Measurements from ENCODE around the gene SLC1A6. TPM values are rescaled to one million over a fixed set of nuclear protein-coding genes. Genes with fewer than 3 reads are reported as not detected.

Gene SLC1A6
- polyA plus RNA-seq, 1 of the 3 experiments (the other 2 are of a cell fraction) = not detected

GRCh38 chr19:14985133-14985532 lies 5.5 kb upstream of the SLC1A6 start:
- Histone ChIP-seq H2AFZ (ENCODE audit: low read depth) (no peak overlapping the region), H3K9ac (no peak overlapping the region), H3K9me3 (no peaks in the 10 kb centered on the region), H3K9me2 (no peaks in the 10 kb centered on the region), H3K4me2 (no peak overlapping the region), H4K20me1 (ENCODE audit: insufficient read depth) (no peaks in the 10 kb centered on the region), H3K27me3 (ENCODE audit: insufficient read depth) (peaks cover 34% of the 10 kb centered on the region), H3K79me2 (ENCODE audit: insufficient read depth) (no peaks in the 10 kb centered on the region), H3K27ac (ENCODE audit: low read depth in 2 of 2, low read length in 1 of 2) (no peak overlapping the region), H3K36me3 (replicated peaks in 1 of 2; ENCODE audit: control insufficient read depth in 1 of 2, insufficient read depth in 2 of 2, low read length in 1 of 2) (no peaks in the 10 kb centered on the region), H3F3A (replicated peaks; ENCODE audit: insufficient read depth) (no peaks in the 10 kb centered on the region), H3K4me3 (ENCODE audit: low read depth in 2 of 2, low read length in 1 of 2) (no peak overlapping the region), H3K4me1 (ENCODE audit: control insufficient read depth in 1 of 2, insufficient read depth in 2 of 2, low read depth in 1 of 2, low read length in 1 of 2) (no peaks in the 10 kb centered on the region)
- ChIA-PET POLR2A (no interaction called here), CTCF (no interaction called here)
- no peak for TF ChIP-seq GABPA (IDR thresholded peaks at IDR 0.05; ENCODE audit: low read depth)
- TF ChIP-seq RXRA (IDR thresholded peaks at IDR 0.05; ENCODE audit: borderline replicate concordance, low read depth) = no peak
- WGBS (ENCODE audit: low lambda C conversion rate) = 7% methylated on average over 5 of the region's 5 CpGs
- no peak for DNase-seq

GRCh38 chr19:14978161-14978776 lies 1.4 kb downstream of the SLC1A6 start:
- no peaks in the 10 kb centered on the region for H3K9me2 ChIP-seq
- H4K20me1 ChIP-seq (ENCODE audit: insufficient read depth) = no peaks in the 10 kb centered on the region
- H3K9ac ChIP-seq = no peak overlapping the region
- no peak overlapping the region for H3K4me3 ChIP-seq (ENCODE audit: low read depth in 2 of 2, low read length in 1 of 2)
- no peaks in the 10 kb centered on the region for H3K4me1 ChIP-seq (ENCODE audit: control insufficient read depth in 1 of 2, insufficient read depth in 2 of 2, low read depth in 1 of 2, low read length in 1 of 2)
- POLR2A ChIA-PET = no interaction called here
- CTCF ChIA-PET = interaction anchor here (0.6 kb wide), 1 partner anchor 54 kb away, joined by 4 read pairs; no protein-coding TSS in a partner anchor
- 4% methylated on average over 6 of the region's 6 CpGs for WGBS (ENCODE audit: low lambda C conversion rate)
- peaks cover 51% of the 10 kb centered on the region for H3K27me3 ChIP-seq (ENCODE audit: insufficient read depth)
- no peak overlapping the region for H2AFZ ChIP-seq (ENCODE audit: low read depth)
- H3K27ac ChIP-seq (ENCODE audit: low read depth in 2 of 2, low read length in 1 of 2) = no peak overlapping the region
- no peaks in the 10 kb centered on the region for H3F3A ChIP-seq (replicated peaks; ENCODE audit: insufficient read depth)
- TF ChIP-seq ELF1 (IDR thresholded peaks at IDR 0.05) = no peak
- TF ChIP-seq, protein P1, sequence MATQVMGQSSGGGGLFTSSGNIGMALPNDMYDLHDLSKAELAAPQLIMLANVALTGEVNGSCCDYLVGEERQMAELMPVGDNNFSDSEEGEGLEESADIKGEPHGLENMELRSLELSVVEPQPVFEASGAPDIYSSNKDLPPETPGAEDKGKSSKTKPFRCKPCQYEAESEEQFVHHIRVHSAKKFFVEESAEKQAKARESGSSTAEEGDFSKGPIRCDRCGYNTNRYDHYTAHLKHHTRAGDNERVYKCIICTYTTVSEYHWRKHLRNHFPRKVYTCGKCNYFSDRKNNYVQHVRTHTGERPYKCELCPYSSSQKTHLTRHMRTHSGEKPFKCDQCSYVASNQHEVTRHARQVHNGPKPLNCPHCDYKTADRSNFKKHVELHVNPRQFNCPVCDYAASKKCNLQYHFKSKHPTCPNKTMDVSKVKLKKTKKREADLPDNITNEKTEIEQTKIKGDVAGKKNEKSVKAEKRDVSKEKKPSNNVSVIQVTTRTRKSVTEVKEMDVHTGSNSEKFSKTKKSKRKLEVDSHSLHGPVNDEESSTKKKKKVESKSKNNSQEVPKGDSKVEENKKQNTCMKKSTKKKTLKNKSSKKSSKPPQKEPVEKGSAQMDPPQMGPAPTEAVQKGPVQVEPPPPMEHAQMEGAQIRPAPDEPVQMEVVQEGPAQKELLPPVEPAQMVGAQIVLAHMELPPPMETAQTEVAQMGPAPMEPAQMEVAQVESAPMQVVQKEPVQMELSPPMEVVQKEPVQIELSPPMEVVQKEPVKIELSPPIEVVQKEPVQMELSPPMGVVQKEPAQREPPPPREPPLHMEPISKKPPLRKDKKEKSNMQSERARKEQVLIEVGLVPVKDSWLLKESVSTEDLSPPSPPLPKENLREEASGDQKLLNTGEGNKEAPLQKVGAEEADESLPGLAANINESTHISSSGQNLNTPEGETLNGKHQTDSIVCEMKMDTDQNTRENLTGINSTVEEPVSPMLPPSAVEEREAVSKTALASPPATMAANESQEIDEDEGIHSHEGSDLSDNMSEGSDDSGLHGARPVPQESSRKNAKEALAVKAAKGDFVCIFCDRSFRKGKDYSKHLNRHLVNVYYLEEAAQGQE (IDR thresholded peaks at IDR 0.05; ENCODE audit: low read depth, low read length) = no peak
- no peak for TF ChIP-seq FOXJ3 (CRISPR knock-in tag; IDR thresholded peaks at IDR 0.05)
- TF ChIP-seq RAD21 (IDR thresholded peaks at IDR 0.05; ENCODE audit: low read length) = no peak
- no peak for TF ChIP-seq EP300 (IDR thresholded peaks at IDR 0.05; ENCODE audit: borderline replicate concordance in 1 of 2, low read depth in 1 of 2, low read length in 1 of 2)
- TF ChIP-seq TAF1 (IDR thresholded peaks at IDR 0.05; ENCODE audit: borderline replicate concordance, low read depth, low read length) = no peak
- no peak for TF ChIP-seq TCF12 (IDR thresholded peaks at IDR 0.05)
- no peak for TF ChIP-seq FOSL2 (IDR thresholded peaks at IDR 0.05; ENCODE audit: borderline replicate concordance, low read depth)
- no peak for TF ChIP-seq NFIC (IDR thresholded peaks at IDR 0.05; ENCODE audit: borderline replicate concordance)
- TF ChIP-seq GATA2 (CRISPR knock-in tag; IDR thresholded peaks at IDR 0.05) = no peak
- TF ChIP-seq GABPA (IDR thresholded peaks at IDR 0.05; ENCODE audit: low read depth) = no peak
- TF ChIP-seq YY1 (IDR thresholded peaks at IDR 0.05; ENCODE audit: low read depth) = no peak
- TF ChIP-seq, protein P2, sequence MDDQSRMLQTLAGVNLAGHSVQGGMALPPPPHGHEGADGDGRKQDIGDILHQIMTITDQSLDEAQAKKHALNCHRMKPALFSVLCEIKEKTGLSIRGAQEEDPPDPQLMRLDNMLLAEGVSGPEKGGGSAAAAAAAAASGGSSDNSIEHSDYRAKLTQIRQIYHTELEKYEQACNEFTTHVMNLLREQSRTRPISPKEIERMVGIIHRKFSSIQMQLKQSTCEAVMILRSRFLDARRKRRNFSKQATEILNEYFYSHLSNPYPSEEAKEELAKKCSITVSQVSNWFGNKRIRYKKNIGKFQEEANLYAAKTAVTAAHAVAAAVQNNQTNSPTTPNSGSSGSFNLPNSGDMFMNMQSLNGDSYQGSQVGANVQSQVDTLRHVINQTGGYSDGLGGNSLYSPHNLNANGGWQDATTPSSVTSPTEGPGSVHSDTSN (IDR thresholded peaks at IDR 0.05) = no peak
- no peak for TF ChIP-seq RCOR1 (IDR thresholded peaks at IDR 0.05; ENCODE audit: low read length)
- no peak for DNase-seq
- no peaks in the 10 kb centered on the region for H3K9me3 ChIP-seq
- no peaks in the 10 kb centered on the region for H3K79me2 ChIP-seq (ENCODE audit: insufficient read depth)
- no peaks in the 10 kb centered on the region for H3K36me3 ChIP-seq (replicated peaks in 1 of 2; ENCODE audit: control insufficient read depth in 1 of 2, insufficient read depth in 2 of 2, low read length in 1 of 2)
- no peak overlapping the region for H3K4me2 ChIP-seq

Data from SK-N-SH (cell line).